Astrocyte (in vitro differentiated cells and primary cell): ENCODE results near the gene NCAM2. TPM values are rescaled to one million over a fixed set of nuclear protein-coding genes. Genes with fewer than 3 reads are reported as not detected.

ENCODE experiments used
- DNase-seq: peaks from one replicate; pipeline ENCODE4 v3.0.0-alpha.2; 2010; ENCODE audit warnings: low read depth
- FAIRE-seq: peaks from 2 replicates; lab custom pipeline; 2011; peaks lifted over from hg19 to GRCh38; lab: Jason Lieb, UNC
- H2AFZ ChIP-seq: 2 replicates; pipeline ENCODE4 v1.6.0; 2012; ENCODE audit warnings: low read depth, low read length, inconsistent platforms
- H3K27ac ChIP-seq: 2 replicates; pipeline ENCODE4 v1.5.1; 2011; ENCODE audit warnings: low read depth, low read length, inconsistent platforms
- H3K27me3 ChIP-seq: 2 replicates; pipeline ENCODE4 v1.6.0; 2011; ENCODE audit warnings: low read length, inconsistent platforms; ENCODE audit not compliant: insufficient read depth
- H3K36me3 ChIP-seq: 2 replicates; pipeline ENCODE4 v1.5.1; 2011; ENCODE audit warnings: low read length, inconsistent platforms; ENCODE audit not compliant: insufficient read depth
- H3K4me1 ChIP-seq: 2 replicates; pipeline ENCODE4 v1.5.1; 2011; ENCODE audit warnings: low read length, inconsistent platforms; ENCODE audit not compliant: insufficient read depth
- H3K4me2 ChIP-seq: 2 replicates; pipeline ENCODE4 v1.6.0; 2012; ENCODE audit warnings: low read length, inconsistent platforms
- H3K4me3 ChIP-seq: 2 replicates; pipeline ENCODE4 v1.5.1; 2011; ENCODE audit warnings: low read depth, mild to moderate bottlenecking, low read length, inconsistent platforms; ENCODE audit not compliant: insufficient read depth
- H3K79me2 ChIP-seq: 2 replicates; pipeline ENCODE4 v1.6.0; 2012; ENCODE audit warnings: mild to moderate bottlenecking, low read length, inconsistent platforms; ENCODE audit not compliant: insufficient read depth
- H3K9ac ChIP-seq: 2 replicates; pipeline ENCODE4 v1.6.0; 2012; ENCODE audit warnings: mild to moderate bottlenecking, low read length, inconsistent platforms
- H3K9me3 ChIP-seq: 2 replicates; pipeline ENCODE4 v1.5.1; 2012; ENCODE audit warnings: low read depth, mild to moderate bottlenecking, low read length, inconsistent platforms; ENCODE audit not compliant: insufficient read depth
- H4K20me1 ChIP-seq: 2 replicates; pipeline ENCODE4 v1.6.0; 2012; ENCODE audit warnings: low read length, inconsistent platforms; ENCODE audit not compliant: insufficient read depth
- H3K27ac Mint-ChIP-seq: one replicate; pipeline ENCODE4 v1.8.0; 2021; ENCODE audit warnings: mild to moderate bottlenecking, mixed read lengths; ENCODE audit not compliant: unreplicated experiment
- H3K27me3 Mint-ChIP-seq: one replicate; pipeline ENCODE4 v1.8.0; 2021; ENCODE audit warnings: low read depth, mixed read lengths; ENCODE audit not compliant: unreplicated experiment
- H3K36me3 Mint-ChIP-seq: one replicate; pipeline ENCODE4 v1.8.0; 2021; ENCODE audit warnings: low read depth, mixed read lengths; ENCODE audit not compliant: unreplicated experiment
- H3K4me1 Mint-ChIP-seq: one replicate; pipeline ENCODE4 v1.8.0; 2021; ENCODE audit warnings: low read depth, mixed read lengths; ENCODE audit not compliant: unreplicated experiment
- H3K4me3 Mint-ChIP-seq: one replicate; pipeline ENCODE4 v1.8.0; 2021; ENCODE audit warnings: mild to moderate bottlenecking, moderate library complexity, mixed read lengths; ENCODE audit not compliant: unreplicated experiment
- H3K9me3 Mint-ChIP-seq: one replicate; pipeline ENCODE4 v1.8.0; 2021; ENCODE audit warnings: mild to moderate bottlenecking, mixed read lengths; ENCODE audit not compliant: unreplicated experiment
- CTCF ChIP-seq: IDR thresholded peaks from 2 replicates; pipeline ENCODE4 v1.5.1; 2011; ENCODE audit warnings: low read depth, mild to moderate bottlenecking, inconsistent platforms, low read length, moderate library complexity; ENCODE audit not compliant: insufficient read depth
- EZH2 ChIP-seq: IDR thresholded peaks from 2 replicates; pipeline ENCODE4 v1.6.1; 2012; ENCODE audit warnings: mild to moderate bottlenecking, low read length, inconsistent platforms; ENCODE audit not compliant: insufficient read depth
- total RNA-seq: library from RNA; stranded (reverse); gene quantifications from 2 replicates; pipeline ENCODE4 v1.2.1, GENCODE V29; 2021

Gene NCAM2
- total RNA-seq, 1 donor from 2014 or later: 6.8 TPM

- H3K4me3 Mint-ChIP-seq: no peak overlapping the region
- no peak overlapping the region for H3K27ac ChIP-seq
- no peak overlapping the region for H3K9ac ChIP-seq
- TF ChIP-seq CTCF (no peak), EZH2 (no peak)
- H3K27ac Mint-ChIP-seq: no peak overlapping the region
- no peaks in the 10 kb centered on the region for H3K36me3 ChIP-seq
- H3K27me3 ChIP-seq: no peaks in the 10 kb centered on the region
- H3K4me3 ChIP-seq: no peak overlapping the region
- H4K20me1 ChIP-seq: no peaks in the 10 kb centered on the region
- H3K27me3 Mint-ChIP-seq: no peaks in the 10 kb centered on the region
- FAIRE-seq (no peak), DNase-seq (no peak)
- no peaks in the 10 kb centered on the region for H3K4me1 Mint-ChIP-seq
- no peaks in the 10 kb centered on the region for H3K79me2 ChIP-seq
- H2AFZ ChIP-seq: no peak overlapping the region
- no peak overlapping the region for H3K4me2 ChIP-seq
- H3K9me3 Mint-ChIP-seq: no peaks in the 10 kb centered on the region
- H3K9me3 ChIP-seq: no peaks in the 10 kb centered on the region
- no peaks in the 10 kb centered on the region for H3K4me1 ChIP-seq
- H3K36me3 Mint-ChIP-seq: no peaks in the 10 kb centered on the region
Observed at GRCh38 chr21:21466752-21467151, 468.5 kb downstream of the NCAM2 start.

DNA sequence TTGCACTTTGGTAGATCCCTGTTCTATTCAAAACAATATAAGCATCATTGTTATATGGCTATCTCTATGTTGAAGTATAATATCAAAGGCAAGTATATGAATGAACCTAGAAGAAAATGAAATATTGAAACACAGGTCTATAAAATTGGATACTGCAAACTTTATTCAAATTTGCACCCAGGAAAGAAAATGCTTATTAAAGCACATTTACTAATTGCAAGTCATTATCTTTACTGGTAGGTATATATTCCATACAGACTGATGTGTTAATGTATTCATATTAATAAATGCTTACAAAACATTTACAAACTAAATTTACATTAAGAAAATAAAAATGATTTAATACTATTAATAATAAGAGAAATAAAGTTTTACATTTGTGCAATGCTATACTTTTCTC is 469.8 kb downstream of the NCAM2 start:
- no peaks in the 10 kb centered on the region for H3K9me3 Mint-ChIP-seq
- H3K9ac ChIP-seq: no peak overlapping the region
- H3K27me3 Mint-ChIP-seq: no peaks in the 10 kb centered on the region
- DNase-seq (no peak), FAIRE-seq (no peak)
- no peaks in the 10 kb centered on the region for H3K36me3 ChIP-seq
- no peak overlapping the region for H2AFZ ChIP-seq
- H3K4me3 ChIP-seq: no peak overlapping the region
- TF ChIP-seq EZH2: no peak
- no peak for TF ChIP-seq CTCF
- H3K36me3 Mint-ChIP-seq: no peaks in the 10 kb centered on the region
- H3K27ac Mint-ChIP-seq: no peak overlapping the region
- H3K9me3 ChIP-seq: no peaks in the 10 kb centered on the region
- no peaks in the 10 kb centered on the region for H3K27me3 ChIP-seq
- H3K4me1 Mint-ChIP-seq: no peaks in the 10 kb centered on the region
- no peak overlapping the region for H3K4me2 ChIP-seq
- H3K4me1 ChIP-seq: no peaks in the 10 kb centered on the region
- no peaks in the 10 kb centered on the region for H4K20me1 ChIP-seq
- H3K4me3 Mint-ChIP-seq: no peak overlapping the region
- H3K27ac ChIP-seq: no peak overlapping the region
- H3K79me2 ChIP-seq: no peaks in the 10 kb centered on the region

DNA sequence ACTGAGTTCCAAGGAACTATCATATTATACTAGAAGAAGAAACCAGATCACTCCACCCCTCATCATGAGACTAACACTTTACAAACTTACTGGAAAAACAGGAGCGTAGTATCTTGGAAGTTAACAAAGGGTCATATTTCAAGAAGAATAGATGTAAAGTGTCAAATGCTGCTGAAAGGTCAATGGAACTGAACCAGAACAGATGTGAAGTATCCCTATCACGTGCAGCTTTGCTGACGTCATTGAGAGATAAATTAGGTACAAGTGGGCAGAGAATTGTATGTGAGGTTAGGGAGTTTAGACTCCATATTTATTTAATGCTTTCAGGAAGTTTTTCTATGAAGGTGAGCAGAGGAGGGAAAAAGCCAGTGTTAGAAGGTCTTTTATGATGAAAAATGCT is 483.0 kb downstream of the NCAM2 start:
- Mint-ChIP-seq H3K36me3 (no peaks in the 10 kb centered on the region), H3K9me3 (no peaks in the 10 kb centered on the region), H3K27me3 (no peaks in the 10 kb centered on the region), H3K4me3 (no peak overlapping the region), H3K27ac (no peak overlapping the region), H3K4me1 (no peaks in the 10 kb centered on the region)
- Histone ChIP-seq H3K9ac (no peak overlapping the region), H3K4me2 (no peak overlapping the region), H3K36me3 (no peaks in the 10 kb centered on the region), H3K9me3 (no peaks in the 10 kb centered on the region), H3K79me2 (no peaks in the 10 kb centered on the region), H2AFZ (no peak overlapping the region), H3K4me1 (no peaks in the 10 kb centered on the region), H3K27me3 (no peaks in the 10 kb centered on the region), H3K27ac (no peak overlapping the region), H4K20me1 (no peaks in the 10 kb centered on the region), H3K4me3 (no peak overlapping the region)
- no peak for TF ChIP-seq CTCF
- TF ChIP-seq EZH2: no peak
- FAIRE-seq (no peak), DNase-seq (no peak)
